Peyer's patch (tissue), 4 donors: Measurements from ENCODE around the gene ORAI2.
"Not testable (repeated sequence)": the region's sequence is repeated elsewhere in the genome, so short reads cannot be mapped to it uniquely, and the experiment has no call there.

Source experiments
- CTCF ChIP-seq, 6 experiments: fragments of 450-650 bp in 4 of 6; fragments of 200-600 bp in 2 of 6; sonication (generic) in 1 of 6; IDR thresholded peaks; one replicate each; pipeline ENCODE4 v1.5.1; 2017 to 2019; ENCODE audit warnings: antibody characterized with exemption in 6 of 6, mild to moderate bottlenecking in 3 of 6, moderate library complexity in 1 of 6
- POLR2A ChIP-seq, 2 donors: fragments of 450-650 bp; IDR thresholded peaks; one replicate each; pipeline ENCODE4 v1.5.1; 2017; ENCODE audit warnings: antibody characterized with exemption in 2 of 2, mild to moderate bottlenecking in 2 of 2, moderate library complexity in 2 of 2

GRCh38 chr7:102474116-102474515 lies 40.7 kb downstream of the ORAI2 start:
- not testable (repeated sequence) for TF ChIP-seq CTCF, POLR2A (IDR thresholded peaks at IDR 0.05)
